Measurements from ENCODE around the gene TYW1B. TPM values are rescaled to one million over a fixed set of nuclear protein-coding genes. Genes with fewer than 3 reads are reported as not detected.
A peak's percentile ranks its signal among the peaks of the same experiment; 100 is the strongest.
"Not testable (repeated sequence)": the region's sequence is repeated elsewhere in the genome, so short reads cannot be mapped to it uniquely, and the experiment has no call there.

TYW1B gene
- total and polyA plus RNA-seq, 3 experiments from 2014 or later = 1.5 to 5.1 (median 4.7) TPM

GRCh38 chr7:72635273-72635908 is 192.6 kb downstream of the TYW1B start:
- H3K9me3 ChIP-seq (ENCODE audit: low read length); H3K27ac Mint-ChIP-seq; H3K4me3 ChIP-seq (ENCODE audit: low read length); H3K27ac ChIP-seq (ENCODE audit: low read depth, low read length); DNase-seq; H3K4me1 ChIP-seq (ENCODE audit: insufficient read depth, low read length); H3K4me3 Mint-ChIP-seq; H3K27me3 ChIP-seq (ENCODE audit: insufficient read depth, low read length, poor library complexity, severe bottlenecking); H3K4me1 Mint-ChIP-seq; H3K27me3 Mint-ChIP-seq; H3K36me3 ChIP-seq (ENCODE audit: insufficient read depth, low read length); POLR2A ChIA-PET; H3K9me3 Mint-ChIP-seq; CTCF ChIA-PET: not testable (repeated sequence)
- H3K36me3 Mint-ChIP-seq = peaks cover 1 to 20% (median 9%) of the 10 kb centered on the region in 3 donors

GRCh38 chr7:72632765-72633292 is 195.2 kb downstream of the TYW1B start:
- H3K27me3 Mint-ChIP-seq; H3K4me3 ChIP-seq (ENCODE audit: low read length); CTCF ChIA-PET; H3K4me1 Mint-ChIP-seq; H3K27me3 ChIP-seq (ENCODE audit: insufficient read depth, low read length, poor library complexity, severe bottlenecking); H3K4me3 Mint-ChIP-seq; H3K4me1 ChIP-seq (ENCODE audit: insufficient read depth, low read length); H3K9me3 Mint-ChIP-seq; H3K27ac ChIP-seq (ENCODE audit: low read depth, low read length); H3K36me3 ChIP-seq (ENCODE audit: insufficient read depth, low read length); POLR2A ChIA-PET; DNase-seq; H3K9me3 ChIP-seq (ENCODE audit: low read length): not testable (repeated sequence)
- Mint-ChIP-seq H3K27ac (peak overlapping the region in 1 of 8 donors; percentile 17), H3K36me3 (peaks cover 5 to 19% (median 7%) of the 10 kb centered on the region in 3 donors)

DNA sequence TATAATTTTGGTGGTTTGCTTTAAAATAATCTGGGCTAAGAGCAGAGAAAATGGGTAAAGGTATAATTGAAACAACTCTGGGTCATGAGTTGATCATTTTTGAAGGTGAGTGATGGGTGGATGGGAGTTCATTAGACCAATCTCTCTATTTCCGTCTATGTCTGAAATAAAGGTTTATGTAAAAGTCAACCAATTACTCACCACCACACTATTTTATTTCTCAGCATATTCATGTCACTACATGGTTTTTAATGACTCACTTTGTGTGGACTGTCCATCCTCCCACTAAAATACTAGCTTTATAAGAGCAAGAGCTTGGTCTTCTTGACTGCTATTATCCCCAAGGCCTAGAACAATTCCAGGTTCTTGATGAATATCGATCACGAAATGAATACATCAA is 199.6 kb downstream of the TYW1B start:
- H3K9me3 ChIP-seq (ENCODE audit: low read length); DNase-seq; H3K36me3 ChIP-seq (ENCODE audit: insufficient read depth, low read length); H3K4me3 Mint-ChIP-seq; H3K27me3 ChIP-seq (ENCODE audit: insufficient read depth, low read length, poor library complexity, severe bottlenecking); H3K4me1 Mint-ChIP-seq; H3K27me3 Mint-ChIP-seq; CTCF ChIA-PET; H3K4me3 ChIP-seq (ENCODE audit: low read length); H3K27ac ChIP-seq (ENCODE audit: low read depth, low read length); H3K9me3 Mint-ChIP-seq; H3K4me1 ChIP-seq (ENCODE audit: insufficient read depth, low read length); H3K27ac Mint-ChIP-seq; POLR2A ChIA-PET: not testable (repeated sequence)
- H3K36me3 Mint-ChIP-seq = peaks cover 8 to 21% (median 19%) of the 10 kb centered on the region in 3 donors

DNA sequence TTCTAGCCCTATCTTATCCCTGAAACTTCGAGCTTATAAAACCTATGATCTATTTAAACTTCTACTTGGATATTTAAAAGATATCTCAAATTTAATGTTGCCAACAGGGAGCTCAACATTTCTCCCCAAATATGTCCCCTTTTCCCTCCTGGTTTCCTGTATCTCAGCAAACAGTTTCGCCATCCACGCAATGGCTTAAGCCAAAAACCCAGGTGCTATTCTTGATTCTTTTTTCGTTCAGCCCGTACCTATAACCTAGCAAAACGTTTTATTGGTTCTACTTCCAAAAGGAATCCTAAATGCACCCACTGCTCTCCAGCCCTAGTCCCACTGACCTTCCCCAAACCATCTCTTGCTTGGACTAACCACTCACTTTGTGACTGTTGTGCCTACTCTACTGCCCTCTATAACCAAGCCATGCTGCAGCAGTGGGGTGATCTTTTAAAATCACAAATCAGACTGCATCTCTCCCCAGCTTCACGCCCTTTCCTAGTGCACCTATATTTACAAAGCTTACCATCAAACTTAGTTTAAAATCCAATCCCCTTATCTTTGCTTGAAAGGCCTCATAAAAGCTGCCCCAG is 201.5 kb downstream of the TYW1B start:
- H3K27ac ChIP-seq (ENCODE audit: low read depth, low read length); H3K36me3 ChIP-seq (ENCODE audit: insufficient read depth, low read length); H3K27me3 Mint-ChIP-seq; CTCF ChIA-PET; DNase-seq; H3K4me1 ChIP-seq (ENCODE audit: insufficient read depth, low read length); H3K4me3 Mint-ChIP-seq; H3K9me3 Mint-ChIP-seq; H3K4me1 Mint-ChIP-seq; POLR2A ChIA-PET; H3K9me3 ChIP-seq (ENCODE audit: low read length); H3K27me3 ChIP-seq (ENCODE audit: insufficient read depth, low read length, poor library complexity, severe bottlenecking); H3K4me3 ChIP-seq (ENCODE audit: low read length): not testable (repeated sequence)
- Mint-ChIP-seq H3K36me3 (peaks cover 10 to 28% (median 21%) of the 10 kb centered on the region in 3 donors), H3K27ac (peak overlapping the region in 3 of 8 donors; percentile 23 to 68 (median 50))

- H3K4me1 Mint-ChIP-seq = peaks cover 9 to 14% (median 13%) of the 10 kb centered on the region in 3 donors
- H3K27me3 Mint-ChIP-seq; H3K9me3 ChIP-seq (ENCODE audit: low read length); H3K9me3 Mint-ChIP-seq; POLR2A ChIA-PET; H3K27ac ChIP-seq (ENCODE audit: low read depth, low read length); CTCF ChIA-PET; H3K4me3 Mint-ChIP-seq; H3K4me1 ChIP-seq (ENCODE audit: insufficient read depth, low read length); DNase-seq; H3K4me3 ChIP-seq (ENCODE audit: low read length); H3K36me3 ChIP-seq (ENCODE audit: insufficient read depth, low read length); H3K27me3 ChIP-seq (ENCODE audit: insufficient read depth, low read length, poor library complexity, severe bottlenecking): not testable (repeated sequence)
- H3K36me3 Mint-ChIP-seq = peaks cover 14 to 32% (median 24%) of the 10 kb centered on the region in 3 donors
- H3K27ac Mint-ChIP-seq = peak overlapping the region in 1 of 8 donors; percentile 68
These were observed 202.1 kb downstream of the TYW1B start for GRCh38 chr7:72625721-72626423.

- Histone ChIP-seq H3K4me3 (ENCODE audit: low read length) (no peak overlapping the region), H3K9me3 (ENCODE audit: low read length) (no peaks in the 10 kb centered on the region), H3K27me3 (ENCODE audit: insufficient read depth, low read length, poor library complexity, severe bottlenecking) (no peaks in the 10 kb centered on the region), H3K27ac (ENCODE audit: low read depth, low read length) (no peak overlapping the region), H3K4me1 (ENCODE audit: insufficient read depth, low read length) (no peaks in the 10 kb centered on the region), H3K36me3 (ENCODE audit: insufficient read depth, low read length) (no peaks in the 10 kb centered on the region)
- POLR2A ChIA-PET = no interaction called here
- no peaks in the 10 kb centered on the region for H3K27me3 Mint-ChIP-seq
- CTCF ChIA-PET = no interaction called here
- H3K36me3 Mint-ChIP-seq = peaks cover 13 to 41% (median 21%) of the 10 kb centered on the region in 3 donors
- peaks cover 0 to 8% (median 0%) of the 10 kb centered on the region in 5 donors for H3K9me3 Mint-ChIP-seq
- H3K27ac Mint-ChIP-seq = no peak overlapping the region
- no peak overlapping the region for H3K4me3 Mint-ChIP-seq
- DNase-seq = no peak
- peaks cover 9 to 15% (median 14%) of the 10 kb centered on the region in 3 donors for H3K4me1 Mint-ChIP-seq
These were observed 205.5 kb downstream of the TYW1B start for GRCh38 chr7:72622532-72622931.

- not testable (repeated sequence) for H3K27ac Mint-ChIP-seq
These were observed 206.2 kb downstream of the TYW1B start for GRCh38 chr7:72621761-72622187.

DNA sequence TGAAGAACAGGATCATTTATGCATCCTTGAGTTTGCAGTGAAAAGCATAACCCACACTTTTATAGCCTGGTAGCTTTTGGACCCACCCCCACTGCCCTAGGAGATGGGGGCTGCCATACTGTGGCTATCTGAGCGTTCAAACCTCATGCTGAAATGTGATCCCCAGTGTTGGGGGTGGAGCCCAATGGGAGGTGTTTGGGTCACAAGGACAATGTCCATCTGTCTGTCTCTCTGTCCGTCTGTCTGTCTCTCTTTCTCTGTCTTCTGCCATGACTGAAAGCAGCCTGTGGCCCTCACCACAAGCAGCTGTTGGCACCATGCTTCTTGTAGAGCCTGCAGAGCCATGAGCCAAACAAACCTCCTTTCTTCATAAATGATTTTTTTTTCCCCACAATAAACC is 207.1 kb downstream of the TYW1B start:
- POLR2A ChIA-PET; H3K27ac ChIP-seq (ENCODE audit: low read depth, low read length); H3K27me3 Mint-ChIP-seq; H3K4me1 ChIP-seq (ENCODE audit: insufficient read depth, low read length); H3K4me3 Mint-ChIP-seq; CTCF ChIA-PET; H3K4me3 ChIP-seq (ENCODE audit: low read length); H3K36me3 ChIP-seq (ENCODE audit: insufficient read depth, low read length); H3K27me3 ChIP-seq (ENCODE audit: insufficient read depth, low read length, poor library complexity, severe bottlenecking); H3K9me3 ChIP-seq (ENCODE audit: low read length); DNase-seq; H3K27ac Mint-ChIP-seq: not testable (repeated sequence)
- peaks cover 0 to 16% (median 6%) of the 10 kb centered on the region in 5 donors for H3K9me3 Mint-ChIP-seq
- peaks cover 9 to 15% (median 14%) of the 10 kb centered on the region in 3 donors for H3K4me1 Mint-ChIP-seq
- peaks cover 20 to 46% (median 24%) of the 10 kb centered on the region in 3 donors for H3K36me3 Mint-ChIP-seq

More at GRCh38 chr7:72621761-72622187, 206.2 kb downstream of the TYW1B start:
- CTCF ChIA-PET; DNase-seq; H3K27me3 ChIP-seq (ENCODE audit: insufficient read depth, low read length, poor library complexity, severe bottlenecking); H3K4me1 ChIP-seq (ENCODE audit: insufficient read depth, low read length); H3K27me3 Mint-ChIP-seq; H3K9me3 ChIP-seq (ENCODE audit: low read length); H3K4me3 Mint-ChIP-seq; H3K4me3 ChIP-seq (ENCODE audit: low read length); H3K9me3 Mint-ChIP-seq; H3K27ac ChIP-seq (ENCODE audit: low read depth, low read length); H3K36me3 ChIP-seq (ENCODE audit: insufficient read depth, low read length); POLR2A ChIA-PET: not testable (repeated sequence)
- peaks cover 12 to 41% (median 19%) of the 10 kb centered on the region in 3 donors for H3K36me3 Mint-ChIP-seq
- peaks cover 9 to 15% (median 14%) of the 10 kb centered on the region in 3 donors for H3K4me1 Mint-ChIP-seq
